Suppressor macrophage treated with lipopolysaccharide for 4 hours (primary cell): ENCODE results near the gene FAM20A.

Experiments
- DNase-seq: peaks from one replicate; pipeline ENCODE4 v3.0.0-alpha.2; 2020

FAM20A gene

GRCh38 chr17:68489919-68490318, 111.2 kb downstream of the FAM20A start:
- DNase-seq = no peak
